HCT116 (cell line): ENCODE measurements around the gene ACTRT1. TPM values are rescaled to one million over a fixed set of nuclear protein-coding genes. Genes with fewer than 3 reads are reported as not detected.

ENCODE experiments used
- ATAC-seq: fragments of 200-7000 bp; cut with Tn5 transposase; 2 replicates; pipeline ENCODE4 v1.9.1; 2020; ENCODE audit warnings: mild to moderate bottlenecking, moderate library complexity
- BruUV-seq: library from RNA; stranded (reverse); fragments of 400-500 nt; replicated peaks from 2 replicates; lab custom pipeline; 2021; lab: Mats Ljungman, UMichigan
- CTCF ChIA-PET: fragments of 300-600 bp; sonication (Branson Sonifier 250); formaldehyde crosslinking; loops from one replicate; lab custom pipeline; 2021; ENCODE audit warnings: antibody characterized with exemption; lab: Charles Lee
- POLR2A ChIA-PET: fragments of 300-600, 350-600 bp; sonication (Branson Sonifier 250); formaldehyde crosslinking; loops from one replicate; lab custom pipeline; 2021; ENCODE audit warnings: antibody characterized with exemption; lab: Charles Lee
- RAD21 ChIA-PET, 2 experiments: fragments of 300-600 bp; sonication (Branson Sonifier 250); formaldehyde crosslinking; loops; one replicate each; lab custom pipeline; 2023; ENCODE audit warnings: low total read pairs in 2 of 2; ENCODE audit not compliant: uncharacterized antibody in 2 of 2, unreplicated experiment in 2 of 2, low non-redundant PET in 1 of 2; lab: Charles Lee
- DNase-seq: peaks from one replicate; pipeline ENCODE4 v3.0.0-alpha.2; 2010; ENCODE audit warnings: low read depth, low spot score
- H2AFZ ChIP-seq: fragments of 200-600 bp; shearing (Covaris generic), sonication (generic); 2 replicates; pipeline ENCODE4 v1.6.1; 2017; ENCODE audit warnings: low read depth, mixed run types, mixed read lengths, antibody characterized with exemption, low read length; ENCODE audit not compliant: poor library complexity, severe bottlenecking
- H3K27ac ChIP-seq: 2 replicates; pipeline ENCODE4 v1.5.1; 2012; ENCODE audit warnings: low read depth, low read length
- H3K27me3 ChIP-seq: fragments of 200-600 bp; sonication (generic); 2 replicates; pipeline ENCODE4 v1.6.1; 2016; ENCODE audit warnings: mixed run types, low read length, mixed read lengths; ENCODE audit not compliant: insufficient read depth
- H3K36me3 ChIP-seq, 2 experiments: fragments of 200-500 bp in 1 of 2; fragments of 200-600 bp in 1 of 2; sonication (Bioruptor generic) in 1 of 2; sonication (generic) in 1 of 2; 2 replicates each; pipeline versions ENCODE4 v1.5.1 to v1.6.1; 2014 to 2016; ENCODE audit warnings: low read length in 2 of 2, inconsistent platforms in 1 of 2, mixed read lengths in 1 of 2, mixed run types in 1 of 2; ENCODE audit not compliant: insufficient read depth in 2 of 2, control insufficient read depth in 1 of 2
- H3K4me1 ChIP-seq, 2 experiments: fragments of 200-600 bp in 1 of 2; sonication (generic) in 1 of 2; 2 replicates each; pipeline versions ENCODE4 v1.5.1 to v1.6.1; 2012 to 2017; ENCODE audit warnings: low read length in 2 of 2, inconsistent platforms in 1 of 2, mild to moderate bottlenecking in 1 of 2, mixed read lengths in 1 of 2, mixed run types in 1 of 2, moderate library complexity in 1 of 2; ENCODE audit not compliant: insufficient read depth in 2 of 2, control insufficient read depth in 1 of 2
- H3K4me2 ChIP-seq: fragments of 200-600 bp; sonication (generic); 2 replicates; pipeline ENCODE4 v1.6.1; 2017; ENCODE audit warnings: mixed run types, low read length, mixed read lengths
- H3K4me3 ChIP-seq, 2 experiments: fragments of 200-600 bp in 1 of 2; sonication (generic) in 1 of 2; replicated peaks in 1 of 2; 2 replicates each; pipeline ENCODE4 v1.5.1; 2011 to 2016; ENCODE audit warnings: low read length in 2 of 2, control low read depth in 1 of 2, low read depth in 1 of 2, mild to moderate bottlenecking in 1 of 2, mixed read lengths in 1 of 2, mixed run types in 1 of 2
- H3K79me2 ChIP-seq: fragments of 200-600 bp; sonication (generic); 2 replicates; pipeline ENCODE4 v1.6.1; 2017; ENCODE audit warnings: mild to moderate bottlenecking, mixed run types, low read length, moderate library complexity, mixed read lengths; ENCODE audit not compliant: insufficient read depth
- H3K9ac ChIP-seq: fragments of 200-600 bp; sonication (generic); 2 replicates; pipeline ENCODE4 v1.6.1; 2016; ENCODE audit warnings: low read length, mixed read lengths
- H3K9me2 ChIP-seq: fragments of 200-600 bp; sonication (generic), shearing (Covaris generic); 2 replicates; pipeline ENCODE4 v1.6.1; 2017; ENCODE audit warnings: mixed run types, mild to moderate bottlenecking, moderate library complexity; ENCODE audit not compliant: insufficient read depth
- H3K9me3 ChIP-seq, 2 experiments: fragments of 200-500 bp in 1 of 2; fragments of 200-600 bp in 1 of 2; sonication (Bioruptor generic) in 1 of 2; sonication (generic) in 1 of 2; 2 replicates each; pipeline ENCODE4 v1.6.1; 2014 to 2017; ENCODE audit warnings: low read length in 2 of 2, mixed read lengths in 2 of 2, inconsistent platforms in 1 of 2, low read depth in 1 of 2, mild to moderate bottlenecking in 1 of 2, mixed run types in 1 of 2, moderate library complexity in 1 of 2; ENCODE audit not compliant: control insufficient read depth in 1 of 2, insufficient read depth in 1 of 2
- H4K20me1 ChIP-seq: fragments of 200-600 bp; sonication (generic), shearing (Covaris generic); 2 replicates; pipeline ENCODE4 v1.6.1; 2017; ENCODE audit warnings: mixed run types, mild to moderate bottlenecking, moderate library complexity; ENCODE audit not compliant: insufficient read depth
- CBX3 ChIP-seq: IDR thresholded peaks from 2 replicates; pipeline ENCODE4 v1.6.1; 2012; ENCODE audit warnings: low read depth
- ELF1 ChIP-seq: IDR thresholded peaks from 2 replicates; pipeline ENCODE4 v1.6.1; 2012; ENCODE audit warnings: low read depth, borderline replicate concordance
- EZH2 ChIP-seq: fragments of 200-600 bp; sonication (generic); IDR thresholded peaks from 2 replicates; pipeline ENCODE4 v1.6.1; 2017; ENCODE audit warnings: antibody characterized with exemption, mixed run types
- EZH2phosphoT487 ChIP-seq: fragments of 200-600 bp; IDR thresholded peaks from 2 replicates; pipeline ENCODE4 v1.6.1; 2018; ENCODE audit warnings: antibody characterized with exemption, borderline replicate concordance
- FOSL1 ChIP-seq: IDR thresholded peaks from 2 replicates; pipeline ENCODE4 v1.6.1; 2012; ENCODE audit warnings: low read depth
- JUND ChIP-seq: IDR thresholded peaks from 2 replicates; pipeline ENCODE4 v1.6.1; 2012
- MAX ChIP-seq: IDR thresholded peaks from 2 replicates; pipeline ENCODE4 v1.6.1; 2012
- POLR2A ChIP-seq: IDR thresholded peaks from 2 replicates; pipeline ENCODE4 v1.7.0; 2011; ENCODE audit warnings: borderline replicate concordance; ENCODE audit not compliant: insufficient read depth, insufficient read length; ENCODE audit errors: extremely low read depth
- POLR2AphosphoS5 ChIP-seq: IDR thresholded peaks from 2 replicates; pipeline ENCODE4 v1.6.1; 2011; ENCODE audit warnings: mild to moderate bottlenecking, low read depth, low read length, moderate library complexity
- REST ChIP-seq: IDR thresholded peaks from 2 replicates; pipeline ENCODE4 v1.6.1; 2012; ENCODE audit warnings: low read depth
- SRF ChIP-seq: IDR thresholded peaks from 2 replicates; pipeline ENCODE4 v1.6.1; 2012; ENCODE audit warnings: low read depth
- TCF7L2 ChIP-seq: IDR thresholded peaks from 2 replicates; pipeline ENCODE4 v1.7.0; 2011; ENCODE audit warnings: borderline replicate concordance, inconsistent platforms; ENCODE audit not compliant: insufficient read depth, insufficient read length; ENCODE audit errors: extremely low read depth
- YY1 ChIP-seq: IDR thresholded peaks from 2 replicates; pipeline ENCODE4 v1.6.1; 2011; ENCODE audit warnings: low read length, low read depth, moderate library complexity, mild to moderate bottlenecking; ENCODE audit not compliant: insufficient replicate concordance; ENCODE audit errors: extremely low read depth
- ZFX ChIP-seq: fragments of 450-650 bp; IDR thresholded peaks from 2 replicates; pipeline ENCODE4 v1.6.1; 2017
- intact Hi-C: fragments of 100-400 bp; cut with micrococcal nuclease; formaldehyde crosslinking; loops from 2 replicates; pipeline ENCODE4 v1.10.0; 2022
- total RNA-seq: library from RNA; stranded (reverse); gene quantifications from one replicate; pipeline ENCODE4 v1.2.1, GENCODE V29; 2021; ENCODE audit not compliant: unreplicated experiment
- TF ChIP-seq, protein P1 (sequence below): IDR thresholded peaks from 2 replicates; pipeline ENCODE4 v1.6.1; 2011; ENCODE audit warnings: mild to moderate bottlenecking, low read length, moderate library complexity; ENCODE audit not compliant: insufficient replicate concordance; ENCODE audit errors: extremely low read depth

ACTRT1 gene
- total RNA-seq, 1 experiment from 2014 or later: not detected

GRCh38 chrX:128007882-128008281 is 44.3 kb downstream of the ACTRT1 start:
- Histone ChIP-seq H3K4me3 (no peak overlapping the region), H4K20me1 (no peaks in the 10 kb centered on the region), H3K27me3 (no peaks in the 10 kb centered on the region), H3K4me1 (no peaks in the 10 kb centered on the region), H3K9ac (no peak overlapping the region), H3K36me3 (no peaks in the 10 kb centered on the region), H3K9me3 (no peaks in the 10 kb centered on the region), H3K27ac (no peak overlapping the region), H3K4me2 (no peak overlapping the region), H3K79me2 (no peaks in the 10 kb centered on the region), H3K9me2 (no peaks in the 10 kb centered on the region), H2AFZ (no peak overlapping the region)
- ChIA-PET POLR2A (no interaction called here), CTCF (no interaction called here), RAD21 (no interaction called here)
- ATAC-seq (no peak), DNase-seq (no peak)
- BruUV-seq: no TSS peak
- intact Hi-C loops: no loop called here
- TF ChIP-seq, protein P1, sequence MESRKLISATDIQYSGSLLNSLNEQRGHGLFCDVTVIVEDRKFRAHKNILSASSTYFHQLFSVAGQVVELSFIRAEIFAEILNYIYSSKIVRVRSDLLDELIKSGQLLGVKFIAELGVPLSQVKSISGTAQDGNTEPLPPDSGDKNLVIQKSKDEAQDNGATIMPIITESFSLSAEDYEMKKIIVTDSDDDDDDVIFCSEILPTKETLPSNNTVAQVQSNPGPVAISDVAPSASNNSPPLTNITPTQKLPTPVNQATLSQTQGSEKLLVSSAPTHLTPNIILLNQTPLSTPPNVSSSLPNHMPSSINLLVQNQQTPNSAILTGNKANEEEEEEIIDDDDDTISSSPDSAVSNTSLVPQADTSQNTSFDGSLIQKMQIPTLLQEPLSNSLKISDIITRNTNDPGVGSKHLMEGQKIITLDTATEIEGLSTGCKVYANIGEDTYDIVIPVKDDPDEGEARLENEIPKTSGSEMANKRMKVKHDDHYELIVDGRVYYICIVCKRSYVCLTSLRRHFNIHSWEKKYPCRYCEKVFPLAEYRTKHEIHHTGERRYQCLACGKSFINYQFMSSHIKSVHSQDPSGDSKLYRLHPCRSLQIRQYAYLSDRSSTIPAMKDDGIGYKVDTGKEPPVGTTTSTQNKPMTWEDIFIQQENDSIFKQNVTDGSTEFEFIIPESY: no peak
- no peak for TF ChIP-seq SRF
- TF ChIP-seq MAX: no peak
- no peak for TF ChIP-seq FOSL1
- no peak for TF ChIP-seq ZFX
- TF ChIP-seq TCF7L2: no peak
- no peak for TF ChIP-seq POLR2A
- no peak for TF ChIP-seq ELF1
- TF ChIP-seq POLR2AphosphoS5: no peak
- no peak for TF ChIP-seq YY1
- no peak for TF ChIP-seq CBX3
- no peak for TF ChIP-seq JUND
- TF ChIP-seq EZH2phosphoT487: no peak
- TF ChIP-seq REST: no peak
- TF ChIP-seq EZH2: no peak
